Measurements from ENCODE around the gene TFIP11.
A peak's percentile ranks its signal among the peaks of the same experiment; 100 is the strongest.

Gene TFIP11

GRCh38 chr22:26548984-26549383 lies 36.7 kb upstream of the TFIP11 start:
- Histone ChIP-seq H3K27ac (replicated peaks) (no peak overlapping the region), H3K4me3 (replicated peaks; ENCODE audit: insufficient read depth, low read length) (no peak overlapping the region), H3K27me3 (ENCODE audit: insufficient read depth, poor library complexity, severe bottlenecking) (no peaks in the 10 kb centered on the region)
- no peak for DNase-seq (ENCODE audit: low read depth in 1 of 2, low spot score in 1 of 2)
- TF ChIP-seq SPI1 (IDR thresholded peaks at IDR 0.05; ENCODE audit: borderline replicate concordance, low read depth) = no peak
- TF ChIP-seq POLR2AphosphoS5 (IDR thresholded peaks at IDR 0.05; ENCODE audit: low read depth) = no peak
- no peak for TF ChIP-seq GABPA (IDR thresholded peaks at IDR 0.05; ENCODE audit: low read depth)
- TF ChIP-seq, protein P1, sequence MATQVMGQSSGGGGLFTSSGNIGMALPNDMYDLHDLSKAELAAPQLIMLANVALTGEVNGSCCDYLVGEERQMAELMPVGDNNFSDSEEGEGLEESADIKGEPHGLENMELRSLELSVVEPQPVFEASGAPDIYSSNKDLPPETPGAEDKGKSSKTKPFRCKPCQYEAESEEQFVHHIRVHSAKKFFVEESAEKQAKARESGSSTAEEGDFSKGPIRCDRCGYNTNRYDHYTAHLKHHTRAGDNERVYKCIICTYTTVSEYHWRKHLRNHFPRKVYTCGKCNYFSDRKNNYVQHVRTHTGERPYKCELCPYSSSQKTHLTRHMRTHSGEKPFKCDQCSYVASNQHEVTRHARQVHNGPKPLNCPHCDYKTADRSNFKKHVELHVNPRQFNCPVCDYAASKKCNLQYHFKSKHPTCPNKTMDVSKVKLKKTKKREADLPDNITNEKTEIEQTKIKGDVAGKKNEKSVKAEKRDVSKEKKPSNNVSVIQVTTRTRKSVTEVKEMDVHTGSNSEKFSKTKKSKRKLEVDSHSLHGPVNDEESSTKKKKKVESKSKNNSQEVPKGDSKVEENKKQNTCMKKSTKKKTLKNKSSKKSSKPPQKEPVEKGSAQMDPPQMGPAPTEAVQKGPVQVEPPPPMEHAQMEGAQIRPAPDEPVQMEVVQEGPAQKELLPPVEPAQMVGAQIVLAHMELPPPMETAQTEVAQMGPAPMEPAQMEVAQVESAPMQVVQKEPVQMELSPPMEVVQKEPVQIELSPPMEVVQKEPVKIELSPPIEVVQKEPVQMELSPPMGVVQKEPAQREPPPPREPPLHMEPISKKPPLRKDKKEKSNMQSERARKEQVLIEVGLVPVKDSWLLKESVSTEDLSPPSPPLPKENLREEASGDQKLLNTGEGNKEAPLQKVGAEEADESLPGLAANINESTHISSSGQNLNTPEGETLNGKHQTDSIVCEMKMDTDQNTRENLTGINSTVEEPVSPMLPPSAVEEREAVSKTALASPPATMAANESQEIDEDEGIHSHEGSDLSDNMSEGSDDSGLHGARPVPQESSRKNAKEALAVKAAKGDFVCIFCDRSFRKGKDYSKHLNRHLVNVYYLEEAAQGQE (IDR thresholded peaks at IDR 0.05; ENCODE audit: insufficient replicate concordance, low read depth) = no peak
- TF ChIP-seq, protein P2, sequence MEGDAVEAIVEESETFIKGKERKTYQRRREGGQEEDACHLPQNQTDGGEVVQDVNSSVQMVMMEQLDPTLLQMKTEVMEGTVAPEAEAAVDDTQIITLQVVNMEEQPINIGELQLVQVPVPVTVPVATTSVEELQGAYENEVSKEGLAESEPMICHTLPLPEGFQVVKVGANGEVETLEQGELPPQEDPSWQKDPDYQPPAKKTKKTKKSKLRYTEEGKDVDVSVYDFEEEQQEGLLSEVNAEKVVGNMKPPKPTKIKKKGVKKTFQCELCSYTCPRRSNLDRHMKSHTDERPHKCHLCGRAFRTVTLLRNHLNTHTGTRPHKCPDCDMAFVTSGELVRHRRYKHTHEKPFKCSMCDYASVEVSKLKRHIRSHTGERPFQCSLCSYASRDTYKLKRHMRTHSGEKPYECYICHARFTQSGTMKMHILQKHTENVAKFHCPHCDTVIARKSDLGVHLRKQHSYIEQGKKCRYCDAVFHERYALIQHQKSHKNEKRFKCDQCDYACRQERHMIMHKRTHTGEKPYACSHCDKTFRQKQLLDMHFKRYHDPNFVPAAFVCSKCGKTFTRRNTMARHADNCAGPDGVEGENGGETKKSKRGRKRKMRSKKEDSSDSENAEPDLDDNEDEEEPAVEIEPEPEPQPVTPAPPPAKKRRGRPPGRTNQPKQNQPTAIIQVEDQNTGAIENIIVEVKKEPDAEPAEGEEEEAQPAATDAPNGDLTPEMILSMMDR (IDR thresholded peaks at IDR 0.05; ENCODE audit: insufficient read depth, low read length) = no peak

GRCh38 chr22:26548303-26548702 lies 36.0 kb upstream of the TFIP11 start:
- Histone ChIP-seq H3K27me3 (ENCODE audit: insufficient read depth, poor library complexity, severe bottlenecking) (no peaks in the 10 kb centered on the region), H3K4me3 (replicated peaks; ENCODE audit: insufficient read depth, low read length) (no peak overlapping the region), H3K27ac (replicated peaks) (no peak overlapping the region)
- no peak for DNase-seq (ENCODE audit: low read depth in 1 of 2, low spot score in 1 of 2)
- TF ChIP-seq GABPA (IDR thresholded peaks at IDR 0.05; ENCODE audit: low read depth) (no peak), SPI1 (IDR thresholded peaks at IDR 0.05; ENCODE audit: borderline replicate concordance, low read depth) (no peak), POLR2AphosphoS5 (IDR thresholded peaks at IDR 0.05; ENCODE audit: low read depth) (no peak)
- TF ChIP-seq, protein P1 (IDR thresholded peaks at IDR 0.05; ENCODE audit: insufficient replicate concordance, low read depth) = no peak
- TF ChIP-seq, protein P2 (IDR thresholded peaks at IDR 0.05; ENCODE audit: insufficient read depth, low read length) = no peak

- H3K27ac ChIP-seq (replicated peaks) = peak overlapping the region; percentile 17; the same call in 1 of the 2 replicates
- no peak for DNase-seq (ENCODE audit: low read depth in 1 of 2, low spot score in 1 of 2)
Observed at GRCh38 chr22:26547837-26548236, 35.6 kb upstream of the TFIP11 start.

More at GRCh38 chr22:26547837-26548236, 35.6 kb upstream of the TFIP11 start:
- no peak for TF ChIP-seq SPI1 (IDR thresholded peaks at IDR 0.05; ENCODE audit: borderline replicate concordance, low read depth)
- TF ChIP-seq, protein P2 (IDR thresholded peaks at IDR 0.05; ENCODE audit: insufficient read depth, low read length) = no peak
- no peak for TF ChIP-seq POLR2AphosphoS5 (IDR thresholded peaks at IDR 0.05; ENCODE audit: low read depth)
- no peak for TF ChIP-seq GABPA (IDR thresholded peaks at IDR 0.05; ENCODE audit: low read depth)
- TF ChIP-seq, protein P1 (IDR thresholded peaks at IDR 0.05; ENCODE audit: insufficient replicate concordance, low read depth) = no peak
- H3K4me3 ChIP-seq (replicated peaks; ENCODE audit: insufficient read depth, low read length) = no peak overlapping the region
- no peaks in the 10 kb centered on the region for H3K27me3 ChIP-seq (ENCODE audit: insufficient read depth, poor library complexity, severe bottlenecking)

Measured in HL-60 (cell line).